ENCODE measurements around the gene GRAMD2B. TPM values are rescaled to one million over a fixed set of nuclear protein-coding genes. Genes with fewer than 3 reads are reported as not detected.

Gene GRAMD2B
- total and polyA plus RNA-seq, 2 of the 8 experiments (the other 6 are each of a cell fraction or from before 2014, with no cell fraction given): 6.4 to 9.4 TPM

DNA sequence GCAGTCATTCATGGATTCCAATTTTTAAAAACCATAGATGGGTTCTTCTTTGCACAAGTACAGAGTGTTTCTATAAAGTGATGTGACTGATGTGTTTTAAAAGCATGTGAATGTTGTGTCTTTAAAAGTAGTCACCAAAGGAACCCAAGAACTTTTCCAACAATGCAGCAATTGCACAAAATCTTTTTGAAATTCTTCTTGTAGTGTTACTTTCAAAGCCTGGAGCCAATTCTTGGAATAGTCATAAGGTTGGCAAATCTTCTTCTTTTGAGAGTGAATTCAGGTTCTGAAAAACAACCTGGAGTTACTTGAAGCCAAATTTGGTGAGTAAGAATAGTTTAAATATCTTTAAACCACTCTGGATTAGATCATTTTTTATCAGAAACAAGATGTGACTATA, 10.5 kb downstream of the GRAMD2B start:
- Histone ChIP-seq H3K4me3 (ENCODE audit: extremely low read depth in 1 of 4, insufficient read depth in 2 of 4, low read depth in 3 of 4, low read length in 4 of 4) (no peak overlapping the region), H2BK5ac (ENCODE audit: low read depth, low read length) (no peak overlapping the region), H4K8ac (ENCODE audit: extremely low read depth, insufficient read depth, low read length) (no peak overlapping the region), H2BK12ac (ENCODE audit: low read depth, low read length) (no peak overlapping the region), H4K20me1 (replicated peaks in 1 of 2; ENCODE audit: control insufficient read depth in 1 of 2, insufficient read depth in 2 of 2, low read length in 2 of 2) (no peaks in the 10 kb centered on the region), H3K9ac (replicated peaks in 1 of 4; ENCODE audit: extremely low read depth in 1 of 4, low read depth in 3 of 4, low read length in 3 of 4) (no peak overlapping the region), H3K23me2 (ENCODE audit: low read depth, low read length) (no peaks in the 10 kb centered on the region), H3K56ac (replicated peaks; ENCODE audit: insufficient read length, low read depth, low read length) (no peak overlapping the region), H3K14ac (ENCODE audit: insufficient read length) (no peak overlapping the region), H3K79me1 (ENCODE audit: low read depth, low read length) (peaks cover 2% of the 10 kb centered on the region; the same call in 1 of the 2 replicates), H2BK15ac (ENCODE audit: low read length) (no peak overlapping the region), H3K79me2 (ENCODE audit: control insufficient read depth in 1 of 2, insufficient read depth in 2 of 2, low read length in 2 of 2) (0 out of 4 replicates have a peak, but pooled peaks cover 0 to 4% of the 10 kb centered on the region in 2 experiments), H3K4me1 (replicated peaks in 1 of 4; ENCODE audit: control insufficient read depth in 3 of 4, insufficient read depth in 4 of 4, low read length in 3 of 4) (no peaks in the 10 kb centered on the region), H3K23ac (ENCODE audit: insufficient read length) (no peak overlapping the region), H4K91ac (replicated peaks; ENCODE audit: insufficient read length, low read length) (no peak overlapping the region), H3K36me3 (ENCODE audit: control insufficient read depth in 2 of 4, insufficient read depth in 4 of 4, low read length in 3 of 4) (no peaks in the 10 kb centered on the region; a peak in 1 of 8 replicates), H3K4me2 (ENCODE audit: insufficient read depth in 1 of 2, low read depth in 2 of 2, low read length in 2 of 2) (no peak overlapping the region), H3K18ac (ENCODE audit: extremely low read depth, low read length) (no peak overlapping the region), H3K9me3 (ENCODE audit: insufficient read depth in 2 of 2, low read depth in 1 of 2, low read length in 1 of 2) (no peaks in the 10 kb centered on the region), H2AFZ (ENCODE audit: low read length) (no peak overlapping the region), H4K5ac (ENCODE audit: insufficient read length, low read depth, low read length) (no peak overlapping the region), H3K4ac (replicated peaks; ENCODE audit: insufficient read length, low read depth, low read length) (no peak overlapping the region), H2BK120ac (replicated peaks; ENCODE audit: low read depth, low read length) (no peak overlapping the region), H2BK20ac (ENCODE audit: low read length) (no peak overlapping the region), H3K27me3 (replicated peaks in 1 of 4; ENCODE audit: control insufficient read depth in 3 of 4, extremely low read depth in 1 of 4, insufficient read depth in 3 of 4, low read length in 3 of 4) (no peaks in the 10 kb centered on the region), H3K27ac (ENCODE audit: low read depth, low read length) (no peak overlapping the region), H2AK5ac (ENCODE audit: low read depth, low read length) (no peak overlapping the region)
- CTCF ChIA-PET (ENCODE audit: partially characterized antibody): interaction anchor here (0.7 to 2.3 kb wide), 4 partner anchors 48 to 408 kb away, joined by 3 to 12 read pairs (median 4); no protein-coding TSS in a partner anchor
- FAIRE-seq (peak; percentile 36), DNase-seq (ENCODE audit: low read depth in 1 of 2, low spot score in 2 of 2) (no peak)
- no peak for TF ChIP-seq CBX8 (IDR thresholded peaks at IDR 0.05; ENCODE audit: borderline replicate concordance, low read depth, low read length)
- TF ChIP-seq RBBP5 (IDR thresholded peaks at IDR 0.05; ENCODE audit: borderline replicate concordance, low read depth, low read length): no peak
- TF ChIP-seq HDAC2 (IDR thresholded peaks at IDR 0.05; ENCODE audit: borderline replicate concordance in 1 of 2, low read depth in 2 of 2, low read length in 2 of 2): no peak
- TF ChIP-seq GABPA (IDR thresholded peaks at IDR 0.05; ENCODE audit: borderline replicate concordance, insufficient read depth, low read length): no peak
- no peak for TF ChIP-seq POU5F1 (IDR thresholded peaks at IDR 0.05; ENCODE audit: low read depth, low read length)
- no peak for TF ChIP-seq TCF12 (IDR thresholded peaks at IDR 0.05; ENCODE audit: low read depth, low read length)
- no peak for TF ChIP-seq NRF1 (IDR thresholded peaks at IDR 0.05; ENCODE audit: low read depth, low read length)
- no peak for TF ChIP-seq SP1 (IDR thresholded peaks at IDR 0.05; ENCODE audit: low read depth, low read length)
- no peak for TF ChIP-seq YY1 (IDR thresholded peaks at IDR 0.05; ENCODE audit: low read depth, low read length)
- TF ChIP-seq TAF7 (optimal IDR thresholded peaks at IDR 0.05; ENCODE audit: borderline replicate concordance, low read depth, low read length): no peak
- POLR2A ChIA-PET (ENCODE audit: partially characterized antibody): interaction anchor here (0.7 to 2.4 kb wide), 2 partner anchors 10 to 240 kb away, joined by 3 to 11 read pairs; partner anchors contain the start of gene GRAMD2B

Measured in H1 (cell line).